Transverse colon (tissue), 4 donors: ENCODE data around the gene ST3GAL3. TPM values are rescaled to one million over a fixed set of nuclear protein-coding genes. Genes with fewer than 3 reads are reported as not detected.

ENCODE experiments used
- DNase-seq: peaks from one replicate; pipeline ENCODE4 v3.0.0-alpha.2; 2019
- H3K27ac ChIP-seq, 4 donors: fragments of 200-600 bp; sonication (generic); 2 replicates each; pipeline ENCODE4 v1.5.1; 2016 to 2018; ENCODE audit warnings: inconsistent platforms in 4 of 4
- H3K27me3 ChIP-seq: fragments of 200-600 bp; sonication (generic); 2 replicates; pipeline ENCODE4 v1.5.1; 2017; ENCODE audit warnings: inconsistent platforms
- H3K36me3 ChIP-seq, 4 donors: fragments of 200-600 bp; sonication (generic); 2 replicates each; pipeline ENCODE4 v1.5.1; 2017 to 2019; ENCODE audit warnings: inconsistent platforms in 4 of 4
- H3K4me1 ChIP-seq, 4 donors: fragments of 200-600 bp; sonication (generic); 2 replicates each; pipeline ENCODE4 v1.5.1; 2017 to 2020; ENCODE audit warnings: inconsistent platforms in 4 of 4
- H3K4me3 ChIP-seq, 4 donors: fragments of 200-600 bp; sonication (generic); 1 replicate in 1 of 4; 2 replicates in 3 of 4; pipeline versions ENCODE4 v1.5.1 to v1.6.1; 2017 to 2019; ENCODE audit warnings: inconsistent platforms in 4 of 4
- H3K9me3 ChIP-seq, 2 donors: fragments of 200-600 bp; sonication (generic); 2 replicates each; pipeline ENCODE4 v1.5.1; 2017 to 2019; ENCODE audit warnings: inconsistent platforms in 2 of 2
- CTCF ChIP-seq, 5 experiments: fragments of 200-600 bp in 3 of 5; fragments of 450-650 bp in 2 of 5; sonication (generic) in 3 of 5; IDR thresholded peaks; 1 replicate in 2 of 5; 2 replicates in 3 of 5; pipeline ENCODE4 v1.5.1; 2016 to 2017; ENCODE audit warnings: antibody characterized with exemption in 5 of 5, inconsistent platforms in 3 of 5, mild to moderate bottlenecking in 2 of 5, moderate library complexity in 1 of 5
- EP300 ChIP-seq: sonication (generic); formaldehyde crosslinking; IDR thresholded peaks from one replicate; pipeline ENCODE4 v1.6.1; 2017; ENCODE audit warnings: antibody characterized with exemption, low read depth
- POLR2A ChIP-seq: fragments of 450-650 bp; IDR thresholded peaks from one replicate; pipeline ENCODE4 v1.6.1; 2016; ENCODE audit warnings: antibody characterized with exemption, mild to moderate bottlenecking, moderate library complexity
- POLR2AphosphoS5 ChIP-seq, 3 donors: sonication (generic); formaldehyde crosslinking; IDR thresholded peaks; one replicate each; pipeline ENCODE4 v1.6.1; 2016; ENCODE audit warnings: antibody characterized with exemption in 3 of 3
- WGBS, 2 donors: methylation state at CpG; one replicate each; pipeline ENCODE4 v1.1.5; 2018; ENCODE audit warnings: low coverage in 1 of 2; 5-methylcytosine and 5-hydroxymethylcytosine counted together
- in situ Hi-C, 4 donors: fragments of 200-750 bp; cut with MboI; loops; one replicate each; pipeline versions ENCODE4 v1.15.0 to v1.15.1; 2017; ENCODE audit warnings: low sequenced_read_pairs in 3 of 4, low pct_ligation_motif_present in 1 of 4, low pct_unique_long_range_greater_than_20kb in 1 of 4
- intact Hi-C: fragments of 100-400 bp; cut with DNase I; formaldehyde crosslinking; loops from one replicate; pipeline ENCODE4 v1.15.1; 2023; ENCODE audit warnings: low total_unique reads
- total RNA-seq, 4 donors: library from RNA; depleted of rRNA; stranded (reverse); fragments of >200 nt; gene quantifications; one replicate each; pipeline ENCODE4 v1.1.0, GENCODE V29; 2016

ST3GAL3 gene
- total RNA-seq, 4 donors from 2014 or later, result 4.8 to 23.9 (median 9.7) TPM

GRCh38 chr1:43968348-43968948, 261.1 kb downstream of the ST3GAL3 start:
- 80 to 89% methylated on average over 5 to 6 of the region's 6 CpGs for WGBS, 2 donors
- Histone ChIP-seq H3K9me3 (no peaks in the 10 kb centered on the region), H3K4me3 (no peak overlapping the region), H3K27me3 (no peaks in the 10 kb centered on the region), H3K4me1 (peaks cover 7 to 15% (median 10%) of the 10 kb centered on the region in 4 donors), H3K36me3 (no peaks in the 10 kb centered on the region), H3K27ac (no peak overlapping the region)
- DNase-seq, result no peak
- in situ Hi-C loops (no loop called here), intact Hi-C loops (no loop called here)
- no peak for TF ChIP-seq CTCF (IDR thresholded peaks at IDR 0.05)
- TF ChIP-seq POLR2A, result no peak
- no peak for TF ChIP-seq POLR2AphosphoS5 (IDR thresholded peaks at IDR 0.05)
- no peak for TF ChIP-seq EP300

- Histone ChIP-seq H3K4me3 (peak overlapping the region in 2 of 4 donors; percentile 73 to 89), H3K27me3 (no peaks in the 10 kb centered on the region), H3K36me3 (no peaks in the 10 kb centered on the region), H3K9me3 (no peaks in the 10 kb centered on the region), H3K27ac (no peak overlapping the region), H3K4me1 (peaks cover 13 to 21% (median 16%) of the 10 kb centered on the region in 4 donors)
- no peak for DNase-seq
- TF ChIP-seq POLR2AphosphoS5 (IDR thresholded peaks at IDR 0.05) (no peak), EP300 (no peak), CTCF (IDR thresholded peaks at IDR 0.05) (no peak), POLR2A (no peak)
- in situ Hi-C loops, result no loop called here
- intact Hi-C loops, result no loop called here
- 0 to 60% methylated on average over 2 to 7 of the region's 7 CpGs for WGBS, 2 donors
These were observed 262.0 kb downstream of the ST3GAL3 start for GRCh38 chr1:43969416-43969745.

GRCh38 chr1:43969746-43970466, 262.6 kb downstream of the ST3GAL3 start, which contains the start of gene DPH2:
Gene DPH2 (plus strand): TSS chr1:43970010. CDS start chr1:43970176, 166 bp downstream.
- Histone ChIP-seq H3K27ac (peak within 1 kb of the TSS; percentile 16 to 50 (median 44)), H3K4me1 (peaks cover 13 to 21% (median 17%) of the 10 kb centered on the region in 4 donors), H3K4me3 (peak within 1 kb of the TSS; percentile 52 to 89 (median 68)), H3K9me3 (no peaks in the 10 kb centered on the region), H3K27me3 (no peaks in the 10 kb centered on the region), H3K36me3 (no peaks in the 10 kb centered on the region)
- in situ Hi-C loops (no loop called here), intact Hi-C loops (no loop called here)
- TF ChIP-seq CTCF (IDR thresholded peaks at IDR 0.05) (peak in 2 of 5 experiments; percentile 64 to 65), POLR2AphosphoS5 (IDR thresholded peaks at IDR 0.05) (peak in 2 of 3 donors; percentile 32 to 38), EP300 (no peak), POLR2A (no peak)
- DNase-seq, result peak; percentile 97
- WGBS, 2 donors, result 0% methylated on average over 12 to 40 of the region's 47 CpGs

GRCh38 chr1:43970502-43970901, 263.2 kb downstream of the ST3GAL3 start:
- in situ Hi-C loops, result no loop called here

More at GRCh38 chr1:43970502-43970901, 263.2 kb downstream of the ST3GAL3 start:
- H3K4me3 ChIP-seq, result peak overlapping the region; percentile 52 to 89 (median 68)
- 28 to 60% methylated on average over 2 to 5 of the region's 5 CpGs for WGBS, 2 donors
- intact Hi-C loops, result no loop called here
- DNase-seq, result no peak
- H3K36me3 ChIP-seq, result no peaks in the 10 kb centered on the region
- H3K27ac ChIP-seq, result peak overlapping the region in 3 of 4 donors; percentile 16 to 47 (median 42)
- peaks cover 13 to 23% (median 18%) of the 10 kb centered on the region in 4 donors for H3K4me1 ChIP-seq
- no peak for TF ChIP-seq CTCF (IDR thresholded peaks at IDR 0.05)
- TF ChIP-seq EP300, result no peak
- TF ChIP-seq POLR2AphosphoS5 (IDR thresholded peaks at IDR 0.05), result no peak
- TF ChIP-seq POLR2A, result no peak
- H3K9me3 ChIP-seq, result no peaks in the 10 kb centered on the region
- H3K27me3 ChIP-seq, result no peaks in the 10 kb centered on the region
